Muscle layer of colon (tissue), 2 donors: ENCODE measurements around the gene FXN.

ENCODE experiments used
- H3K27ac ChIP-seq: one replicate; pipeline ENCODE4 v1.7.0; 2013; ENCODE audit warnings: low read depth, mild to moderate bottlenecking, low read length, moderate library complexity
- H3K27me3 ChIP-seq, 2 donors: one replicate each; pipeline ENCODE4 v1.7.0; 2013; ENCODE audit warnings: low read length in 2 of 2, mild to moderate bottlenecking in 2 of 2; ENCODE audit not compliant: insufficient read depth in 2 of 2, control insufficient read depth in 1 of 2
- H3K36me3 ChIP-seq: one replicate; pipeline ENCODE4 v1.7.0; 2013; ENCODE audit warnings: mild to moderate bottlenecking, low read length; ENCODE audit not compliant: insufficient read depth
- H3K4me1 ChIP-seq: one replicate; pipeline ENCODE4 v1.7.0; 2013; ENCODE audit warnings: mild to moderate bottlenecking, low read length; ENCODE audit not compliant: insufficient read depth
- H3K4me3 ChIP-seq, 2 donors: one replicate each; pipeline ENCODE4 v1.7.0; 2013; ENCODE audit warnings: low read length in 2 of 2, low read depth in 1 of 2, mild to moderate bottlenecking in 1 of 2, moderate library complexity in 1 of 2
- H3K9ac ChIP-seq: one replicate; pipeline ENCODE4 v1.7.0; 2013; ENCODE audit warnings: low read length
- H3K9me3 ChIP-seq: one replicate; pipeline ENCODE4 v1.7.0; 2013; ENCODE audit warnings: mild to moderate bottlenecking, low read length
- donor health status: abdominal sarcoma.
- donor health status: Adenocarcinoma of cecum.

Gene FXN

DNA sequence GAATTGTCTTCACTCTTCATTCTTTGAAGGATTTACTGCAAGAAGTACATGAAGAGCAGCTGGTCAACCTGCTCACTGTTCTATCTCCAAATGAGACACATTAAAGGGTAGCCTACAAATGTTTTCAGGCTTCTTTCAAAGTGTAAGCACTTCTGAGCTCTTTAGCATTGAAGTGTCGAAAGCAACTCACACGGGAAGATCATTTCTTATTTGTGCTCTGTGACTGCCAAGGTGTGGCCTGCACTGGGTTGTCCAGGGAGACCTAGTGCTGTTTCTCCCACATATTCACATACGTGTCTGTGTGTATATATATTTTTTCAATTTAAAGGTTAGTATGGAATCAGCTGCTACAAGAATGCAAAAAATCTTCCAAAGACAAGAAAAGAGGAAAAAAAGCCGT, 37.6 kb downstream of the FXN start:
- Histone ChIP-seq H3K9ac (no peak overlapping the region), H3K27me3 (no peaks in the 10 kb centered on the region), H3K4me1 (peaks cover 3% of the 10 kb centered on the region), H3K27ac (no peak overlapping the region), H3K4me3 (no peak overlapping the region), H3K9me3 (no peaks in the 10 kb centered on the region), H3K36me3 (peaks cover 7% of the 10 kb centered on the region)

DNA sequence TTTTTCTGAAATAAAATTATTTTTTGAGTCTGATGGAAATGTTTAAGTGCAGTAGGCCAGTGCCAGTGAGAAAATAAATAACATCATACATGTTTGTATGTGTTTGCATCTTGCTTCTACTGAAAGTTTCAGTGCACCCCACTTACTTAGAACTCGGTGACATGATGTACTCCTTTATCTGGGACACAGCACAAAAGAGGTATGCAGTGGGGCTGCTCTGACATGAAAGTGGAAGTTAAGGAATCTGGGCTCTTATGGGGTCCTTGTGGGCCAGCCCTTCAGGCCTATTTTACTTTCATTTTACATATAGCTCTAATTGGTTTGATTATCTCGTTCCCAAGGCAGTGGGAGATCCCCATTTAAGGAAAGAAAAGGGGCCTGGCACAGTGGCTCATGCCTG, 39.2 kb downstream of the FXN start:
- Histone ChIP-seq H3K27ac (no peak overlapping the region), H3K4me1 (peaks cover 10% of the 10 kb centered on the region), H3K36me3 (no peaks in the 10 kb centered on the region), H3K27me3 (no peaks in the 10 kb centered on the region), H3K4me3 (no peak overlapping the region), H3K9me3 (no peaks in the 10 kb centered on the region), H3K9ac (no peak overlapping the region)

DNA sequence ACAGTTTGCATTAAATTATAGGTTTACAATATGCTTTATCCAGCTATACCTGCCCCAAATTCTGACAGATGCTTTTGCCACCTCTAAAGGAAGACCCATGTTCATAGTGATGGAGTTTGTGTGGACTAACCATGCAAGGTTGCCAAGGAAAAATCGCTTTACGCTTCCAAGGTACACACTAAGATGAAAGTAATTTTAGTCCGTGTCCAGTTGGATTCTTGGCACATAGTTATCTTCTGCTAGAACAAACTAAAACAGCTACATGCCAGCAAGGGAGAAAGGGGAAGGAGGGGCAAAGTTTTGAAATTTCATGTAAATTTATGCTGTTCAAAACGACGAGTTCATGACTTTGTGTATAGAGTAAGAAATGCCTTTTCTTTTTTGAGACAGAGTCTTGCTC, 41.0 kb downstream of the FXN start:
- no peak overlapping the region for H3K9ac ChIP-seq

DNA sequence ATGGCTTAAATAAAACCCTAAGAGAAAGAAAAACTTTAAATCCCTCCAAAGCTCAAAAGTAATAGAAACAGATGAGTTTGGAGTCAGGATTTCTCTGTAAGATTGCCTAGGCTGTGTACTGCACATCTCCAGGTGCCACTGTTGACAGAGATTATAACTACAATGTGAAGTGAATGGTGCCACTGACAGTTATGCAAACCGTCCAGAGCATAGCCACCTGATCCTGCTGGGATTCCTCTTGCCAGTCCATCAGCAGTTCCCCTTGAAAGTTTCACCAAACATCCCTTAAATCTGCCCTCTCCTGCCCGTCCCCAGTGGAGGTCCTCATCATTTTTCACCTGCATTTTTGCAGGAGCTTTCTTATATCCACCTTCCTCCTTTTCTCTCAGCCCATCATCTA, 42.5 kb downstream of the FXN start:
- H3K9ac ChIP-seq: no peak overlapping the region
- no peaks in the 10 kb centered on the region for H3K9me3 ChIP-seq
- H3K4me3 ChIP-seq: no peak overlapping the region
- no peaks in the 10 kb centered on the region for H3K36me3 ChIP-seq
- no peaks in the 10 kb centered on the region for H3K27me3 ChIP-seq
- H3K4me1 ChIP-seq: peaks cover 10% of the 10 kb centered on the region
- no peak overlapping the region for H3K27ac ChIP-seq

More for the DNA sequence above, 41.0 kb downstream of the FXN start:
- Histone ChIP-seq H3K27me3 (no peaks in the 10 kb centered on the region), H3K9me3 (no peaks in the 10 kb centered on the region), H3K36me3 (no peaks in the 10 kb centered on the region), H3K4me3 (no peak overlapping the region), H3K27ac (no peak overlapping the region), H3K4me1 (peaks cover 10% of the 10 kb centered on the region)

DNA sequence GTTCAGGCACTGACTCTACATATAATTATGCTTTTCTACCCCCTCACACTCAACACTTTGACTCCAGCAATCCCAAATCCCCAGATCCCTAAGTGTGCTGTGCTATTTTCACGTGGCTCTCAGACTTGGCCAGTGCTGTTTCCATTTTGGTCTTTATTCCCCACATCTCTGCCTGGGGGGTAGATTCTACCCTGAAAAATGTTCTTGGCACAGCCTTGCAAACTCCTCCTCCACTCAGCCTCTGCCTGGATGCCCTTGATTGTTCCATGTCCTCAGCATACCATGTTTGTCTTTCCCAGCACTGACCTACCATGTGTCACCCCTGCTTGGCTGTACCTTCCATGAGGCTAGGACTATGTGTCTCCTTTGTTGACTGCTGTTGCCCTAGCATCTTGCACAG, 43.0 kb downstream of the FXN start:
- H3K4me3 ChIP-seq: no peak overlapping the region
- H3K9ac ChIP-seq: no peak overlapping the region
- H3K27me3 ChIP-seq: no peaks in the 10 kb centered on the region
- H3K4me1 ChIP-seq: peaks cover 10% of the 10 kb centered on the region
- H3K9me3 ChIP-seq: no peaks in the 10 kb centered on the region
- H3K27ac ChIP-seq: no peak overlapping the region
- no peaks in the 10 kb centered on the region for H3K36me3 ChIP-seq

DNA sequence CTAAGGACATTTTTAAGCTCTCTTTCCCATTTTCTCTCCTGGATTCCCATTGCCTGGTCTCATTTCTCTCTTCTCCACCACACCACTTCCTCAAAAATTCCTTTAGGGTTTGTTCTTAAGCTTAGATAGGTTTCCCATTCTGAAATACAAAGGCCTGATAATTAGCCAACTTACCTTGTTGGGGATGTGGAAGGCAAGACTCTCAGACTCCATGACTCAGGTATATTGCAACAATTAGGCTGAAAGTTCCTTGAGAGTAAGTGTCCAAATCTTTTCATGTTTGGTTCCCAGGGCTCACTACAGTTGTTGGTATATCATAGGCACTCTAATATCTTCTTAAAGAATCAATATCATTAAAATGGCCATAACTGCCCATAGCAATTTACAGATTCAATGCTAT, 43.6 kb downstream of the FXN start:
- Histone ChIP-seq H3K9ac (no peak overlapping the region), H3K4me1 (peaks cover 10% of the 10 kb centered on the region), H3K27ac (no peak overlapping the region), H3K9me3 (no peaks in the 10 kb centered on the region), H3K27me3 (no peaks in the 10 kb centered on the region), H3K36me3 (no peaks in the 10 kb centered on the region), H3K4me3 (no peak overlapping the region)

DNA sequence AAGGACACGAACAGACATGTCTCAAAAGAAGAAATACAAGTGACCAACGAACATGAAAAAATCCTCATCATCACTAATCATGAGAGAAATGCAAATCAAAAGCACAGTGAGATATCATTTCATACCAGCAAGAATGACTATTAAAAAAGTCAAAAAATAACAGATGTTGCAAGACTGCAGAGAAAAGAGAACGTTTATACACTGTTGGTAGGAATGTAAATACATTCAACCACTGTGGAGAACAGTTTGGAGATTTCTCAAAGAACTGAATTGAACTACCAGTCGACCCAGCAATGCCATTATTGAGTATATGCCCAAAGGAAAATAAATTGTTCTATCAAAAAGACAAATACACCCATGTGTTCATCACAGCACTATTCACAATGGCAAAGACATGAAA, 45.7 kb downstream of the FXN start:
- Histone ChIP-seq H3K9me3 (no peaks in the 10 kb centered on the region), H3K9ac (no peak overlapping the region), H3K36me3 (no peaks in the 10 kb centered on the region), H3K4me3 (no peak overlapping the region), H3K4me1 (peaks cover 10% of the 10 kb centered on the region), H3K27ac (no peak overlapping the region), H3K27me3 (no peaks in the 10 kb centered on the region)

DNA sequence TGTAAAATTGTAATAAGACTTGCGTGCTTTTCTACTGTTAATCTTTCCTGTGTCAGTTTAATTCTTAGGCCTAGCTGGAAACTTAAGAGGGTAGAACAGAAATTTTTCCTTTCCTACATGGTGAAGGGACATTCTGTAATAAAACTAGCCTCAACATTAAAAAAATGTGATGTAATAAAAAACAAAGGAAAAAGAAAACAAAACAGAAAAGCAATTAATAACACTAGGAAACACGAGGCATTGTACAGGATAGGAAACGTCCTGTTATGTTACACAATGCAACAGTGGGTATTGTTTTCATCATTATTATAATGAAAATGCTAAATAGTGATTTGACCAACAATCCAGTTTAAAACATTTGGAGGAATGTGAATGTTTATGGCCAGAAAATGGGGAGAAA, 47.8 kb downstream of the FXN start:
- no peak overlapping the region for H3K27ac ChIP-seq
- no peaks in the 10 kb centered on the region for H3K36me3 ChIP-seq
- peaks cover 5% of the 10 kb centered on the region for H3K4me1 ChIP-seq
- H3K9ac ChIP-seq: no peak overlapping the region
- H3K4me3 ChIP-seq: no peak overlapping the region
- no peaks in the 10 kb centered on the region for H3K9me3 ChIP-seq
- no peaks in the 10 kb centered on the region for H3K27me3 ChIP-seq

DNA sequence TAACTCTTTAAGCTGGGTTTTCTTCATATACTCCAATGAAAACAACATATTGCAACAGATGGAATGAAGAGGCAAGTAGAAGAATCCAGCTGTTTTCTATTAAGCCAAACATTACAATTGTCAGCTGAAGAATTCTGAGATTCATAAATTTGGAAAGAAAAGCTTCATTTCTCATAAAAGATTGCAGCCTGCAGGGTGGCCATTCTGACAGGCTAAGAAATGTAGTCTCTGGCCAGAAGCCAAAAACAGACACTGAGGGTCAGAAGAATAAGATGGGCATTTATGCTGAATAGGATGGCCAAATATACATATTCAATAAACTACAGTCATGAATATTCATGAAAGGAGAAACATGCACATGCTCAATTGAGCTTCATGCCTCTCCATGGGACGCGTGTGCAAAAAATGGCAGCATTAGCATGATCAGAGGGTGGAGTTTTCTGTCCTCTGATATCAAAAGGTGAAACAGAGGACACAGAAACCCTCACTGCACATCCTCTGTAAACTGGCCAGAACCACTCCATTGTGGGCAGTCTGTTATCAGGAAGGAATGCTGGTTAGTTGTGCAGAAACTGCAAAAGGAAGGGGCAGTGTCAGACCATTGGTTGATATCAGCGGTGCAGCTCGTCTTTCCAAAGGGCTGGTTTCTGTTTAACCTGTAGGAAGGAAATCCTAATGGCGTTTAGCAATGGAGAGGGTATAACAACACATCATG, 50.2 kb downstream of the FXN start:
- no peaks in the 10 kb centered on the region for H3K9me3 ChIP-seq
- no peak overlapping the region for H3K9ac ChIP-seq
- H3K27ac ChIP-seq: no peak overlapping the region
- no peaks in the 10 kb centered on the region for H3K4me1 ChIP-seq
- no peaks in the 10 kb centered on the region for H3K27me3 ChIP-seq
- H3K36me3 ChIP-seq: no peaks in the 10 kb centered on the region
- H3K4me3 ChIP-seq: no peak overlapping the region

DNA sequence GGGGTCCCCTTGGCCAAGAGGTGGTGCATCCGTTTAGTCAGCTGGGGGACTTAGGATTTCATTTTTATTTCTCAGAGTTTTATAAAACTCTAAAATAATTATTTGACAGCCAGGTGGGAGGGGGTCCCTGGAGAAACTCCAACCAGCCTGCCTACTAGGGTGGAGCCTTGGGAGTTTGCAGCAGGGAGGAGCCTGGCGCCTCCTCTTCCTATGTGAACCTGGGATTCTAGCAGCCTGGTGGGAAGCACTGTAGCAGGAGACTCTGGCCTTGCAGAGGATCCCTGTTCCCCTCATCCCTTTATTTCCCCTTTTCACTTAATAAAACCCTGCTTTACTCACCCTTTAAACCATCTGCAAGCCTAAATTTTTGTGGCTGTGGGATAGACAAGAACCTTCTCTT, 50.8 kb downstream of the FXN start:
- Histone ChIP-seq H3K4me1 (no peaks in the 10 kb centered on the region), H3K36me3 (no peaks in the 10 kb centered on the region), H3K9me3 (no peaks in the 10 kb centered on the region), H3K27me3 (no peaks in the 10 kb centered on the region), H3K27ac (no peak overlapping the region), H3K9ac (no peak overlapping the region), H3K4me3 (no peak overlapping the region)

DNA sequence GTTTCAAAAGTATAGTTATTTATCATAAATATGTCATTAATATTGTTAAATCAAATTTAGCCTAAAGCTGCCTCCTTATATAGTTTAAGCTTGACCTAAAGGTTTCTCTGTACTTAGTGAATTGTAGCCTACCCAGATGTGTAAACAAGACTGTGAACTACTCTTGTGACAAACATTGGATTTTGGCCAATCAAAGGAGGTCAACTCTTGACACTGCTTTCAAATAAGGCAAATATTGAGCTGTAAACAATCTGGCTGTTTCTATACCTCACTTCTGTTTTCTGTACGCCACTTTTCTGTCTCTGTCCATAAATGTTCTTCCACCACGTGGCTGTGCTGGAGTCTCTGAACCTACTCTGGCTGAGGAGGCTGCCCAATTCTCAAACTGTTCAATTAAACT, 51.2 kb downstream of the FXN start:
- Histone ChIP-seq H3K9me3 (no peaks in the 10 kb centered on the region), H3K4me1 (no peaks in the 10 kb centered on the region), H3K27me3 (no peaks in the 10 kb centered on the region), H3K27ac (no peak overlapping the region), H3K9ac (no peak overlapping the region), H3K36me3 (no peaks in the 10 kb centered on the region), H3K4me3 (no peak overlapping the region)

DNA sequence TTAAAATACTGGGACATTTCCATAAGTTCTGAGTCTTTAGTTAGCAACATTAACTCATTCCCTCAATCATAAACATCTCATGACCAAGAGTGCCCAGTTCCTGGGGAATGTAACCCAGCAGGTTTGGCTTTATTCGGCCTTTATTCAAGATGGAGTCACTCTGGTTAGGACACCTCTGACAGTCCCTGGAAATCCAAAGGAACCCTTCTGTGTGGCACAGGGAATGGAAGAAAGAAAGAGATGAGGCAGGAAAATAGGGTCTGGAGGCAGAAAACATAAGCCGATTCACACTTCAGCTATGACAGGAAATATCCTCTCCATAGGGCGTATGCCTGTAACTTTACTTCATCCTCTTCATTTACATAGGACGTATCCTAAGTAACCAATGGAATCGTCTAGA, 53.5 kb downstream of the FXN start:
- no peak overlapping the region for H3K4me3 ChIP-seq
- no peak overlapping the region for H3K9ac ChIP-seq
- H3K27ac ChIP-seq: no peak overlapping the region
- no peaks in the 10 kb centered on the region for H3K4me1 ChIP-seq
- no peaks in the 10 kb centered on the region for H3K27me3 ChIP-seq
- H3K9me3 ChIP-seq: no peaks in the 10 kb centered on the region
- H3K36me3 ChIP-seq: no peaks in the 10 kb centered on the region
